HG03159 (cell line): ENCODE data around the gene POLDIP3.
A peak's percentile ranks its signal among the peaks of the same experiment; 100 is the strongest.
"Not testable (repeated sequence)": the region's sequence is repeated elsewhere in the genome, so short reads cannot be mapped to it uniquely, and the experiment has no call there.

ENCODE experiments used
- ATAC-seq: cut with Tn5 transposase; IDR thresholded peaks from one replicate; pipeline ENCODE4 v1.9.1; 2021; ENCODE audit warnings: mild to moderate bottlenecking, moderate library complexity; ENCODE audit not compliant: unreplicated experiment

The POLDIP3 gene

DNA sequence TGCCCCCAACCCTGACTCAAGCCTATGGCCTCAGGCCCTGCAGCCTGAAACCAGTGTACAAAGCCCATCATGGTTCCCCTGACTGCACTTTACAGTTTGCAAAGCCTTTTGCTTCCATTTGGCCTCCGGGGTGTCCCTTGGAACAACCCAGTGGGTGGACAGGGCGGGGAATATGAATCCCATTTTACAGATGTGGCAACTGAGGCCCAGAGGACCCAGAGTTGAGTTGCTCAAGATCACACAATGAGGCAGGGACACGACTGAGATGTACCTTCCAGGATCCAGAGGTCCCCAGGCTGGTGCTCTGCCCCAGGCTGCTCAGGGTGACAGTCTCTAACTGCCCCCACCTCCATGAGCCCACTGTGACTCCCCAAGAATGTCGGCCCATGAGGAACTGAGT, 5.4 kb upstream of the POLDIP3 start:
- ATAC-seq, result no peak

GRCh38 chr22:42619261-42620063, 4.8 kb upstream of the POLDIP3 start:
- no peak for ATAC-seq

GRCh38 chr22:42617155-42617983, 2.7 kb upstream of the POLDIP3 start:
- no peak for ATAC-seq

DNA sequence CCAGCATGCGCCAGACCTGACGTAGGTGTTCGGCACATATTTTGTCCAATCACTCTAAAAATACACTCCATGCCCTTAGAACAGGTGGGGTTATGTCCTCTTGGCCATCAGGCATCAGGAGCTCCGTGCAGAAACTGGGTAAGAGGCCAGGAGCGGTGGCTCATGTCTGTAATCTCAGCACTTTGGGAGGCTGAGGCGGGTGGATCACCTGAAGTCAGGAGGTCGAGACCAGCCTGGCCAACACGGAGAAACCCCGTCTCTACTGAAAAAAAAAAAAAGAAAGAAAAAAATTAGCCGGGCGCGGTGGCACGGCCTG, 1.1 kb upstream of the POLDIP3 start:
- peak; percentile 0 for ATAC-seq

DNA sequence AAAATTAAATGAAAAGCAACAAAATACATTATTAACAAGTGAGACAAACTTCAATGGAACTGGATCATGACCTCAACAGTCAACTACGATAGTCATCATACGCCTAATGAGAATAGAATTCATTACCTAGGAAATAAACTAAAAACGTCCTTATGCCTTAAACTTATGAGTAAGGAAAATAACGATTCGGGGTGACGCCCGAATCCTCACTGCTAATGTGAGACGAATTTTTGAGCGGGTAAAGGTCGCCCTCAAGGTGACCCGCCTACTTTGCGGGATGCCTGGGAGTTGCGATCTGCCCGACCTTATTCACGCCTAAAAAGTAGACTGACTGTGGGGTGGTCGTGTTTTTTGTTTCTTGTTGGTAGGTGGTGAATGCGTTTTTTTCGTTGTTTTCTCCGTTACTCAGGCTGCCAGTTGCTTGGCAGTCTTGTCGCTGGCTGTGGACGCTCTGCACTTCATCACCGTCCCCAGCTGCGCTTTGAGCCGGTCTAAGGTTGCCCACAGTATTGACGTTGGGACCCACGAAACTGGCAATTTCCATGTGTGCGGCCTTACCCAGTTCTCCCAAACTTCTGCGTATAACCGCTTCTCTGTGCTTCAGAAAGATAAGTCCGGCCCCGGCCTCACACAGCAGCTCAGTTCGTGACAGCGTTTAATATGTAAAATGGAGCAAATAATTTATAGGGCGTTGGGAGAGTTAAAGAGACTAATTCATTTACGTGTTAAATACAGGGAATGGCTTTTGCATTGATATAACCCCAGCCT, 593 bp upstream of the POLDIP3 start:
- ATAC-seq, result peak; percentile 54

- ATAC-seq, result no peak
These were observed 796 bp downstream of the POLDIP3 start for GRCh38 chr22:42613872-42614301.

- no peak for ATAC-seq
These were observed 2.3 kb downstream of the POLDIP3 start for GRCh38 chr22:42612336-42612735.

DNA sequence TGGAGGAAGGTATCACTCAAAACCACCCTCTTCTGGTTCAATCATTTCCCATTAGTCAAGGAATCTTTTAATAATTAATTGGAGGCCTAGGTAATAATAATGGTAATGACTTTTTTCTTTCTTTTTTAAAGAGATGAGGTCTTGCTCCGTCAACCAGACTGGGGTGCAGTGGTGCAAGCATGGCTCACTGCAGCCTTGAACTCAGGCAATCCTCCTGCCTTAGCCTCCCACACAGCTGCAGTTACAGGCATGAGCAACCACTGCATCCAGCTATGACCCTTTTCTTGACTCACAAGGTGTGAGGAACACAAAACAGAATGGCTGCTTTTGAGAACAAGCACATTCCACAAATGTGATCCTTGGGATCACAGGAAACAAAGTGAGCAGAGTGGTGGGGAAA, 3.6 kb downstream of the POLDIP3 start:
- ATAC-seq, result no peak

DNA sequence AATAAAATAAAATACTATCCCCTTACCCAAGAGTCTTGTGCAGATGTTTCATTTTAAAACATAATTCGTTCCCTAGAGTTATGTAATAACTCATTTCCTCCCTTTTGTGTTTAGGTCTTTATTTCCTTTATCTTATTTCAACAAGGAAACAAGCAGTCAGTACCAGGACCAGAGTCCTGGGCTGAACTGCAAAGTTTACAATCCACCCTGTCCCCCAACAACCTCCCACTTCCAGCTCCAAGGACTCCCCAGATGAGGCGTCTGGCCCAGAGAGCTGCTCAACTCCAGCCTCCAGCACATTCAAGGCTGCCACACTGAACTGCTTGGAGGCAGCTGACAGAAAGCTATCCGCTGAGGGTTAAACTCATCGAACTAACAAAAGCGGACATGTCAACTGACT, 4.5 kb downstream of the POLDIP3 start:
- ATAC-seq, result no peak

- no peak for ATAC-seq
These were observed 5.8 kb downstream of the POLDIP3 start for GRCh38 chr22:42608823-42609361.

- no peak for ATAC-seq
These were observed 6.4 kb downstream of the POLDIP3 start for GRCh38 chr22:42608136-42608822.

GRCh38 chr22:42607641-42608040, 7.0 kb downstream of the POLDIP3 start:
- not testable (repeated sequence) for ATAC-seq

DNA sequence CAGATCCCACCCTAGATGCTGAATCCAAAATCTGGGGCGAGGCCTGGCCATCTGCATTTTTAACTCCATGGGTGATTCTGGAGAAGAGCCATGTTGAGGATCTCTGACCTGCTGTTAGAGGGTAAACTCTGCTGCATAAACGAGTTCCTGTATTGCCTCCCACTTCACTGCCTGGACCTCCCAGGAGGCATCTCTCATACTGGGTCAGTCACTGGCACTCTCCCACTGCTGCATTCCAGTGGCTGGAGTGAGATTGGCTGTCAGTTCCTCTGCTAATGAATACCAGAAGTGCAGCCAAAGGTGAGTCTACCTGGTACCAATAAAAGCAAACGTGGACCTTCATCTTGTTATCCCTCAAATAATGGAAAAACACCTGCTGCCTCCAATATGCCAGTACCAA, 10.3 kb downstream of the POLDIP3 start:
- ATAC-seq, result no peak

DNA sequence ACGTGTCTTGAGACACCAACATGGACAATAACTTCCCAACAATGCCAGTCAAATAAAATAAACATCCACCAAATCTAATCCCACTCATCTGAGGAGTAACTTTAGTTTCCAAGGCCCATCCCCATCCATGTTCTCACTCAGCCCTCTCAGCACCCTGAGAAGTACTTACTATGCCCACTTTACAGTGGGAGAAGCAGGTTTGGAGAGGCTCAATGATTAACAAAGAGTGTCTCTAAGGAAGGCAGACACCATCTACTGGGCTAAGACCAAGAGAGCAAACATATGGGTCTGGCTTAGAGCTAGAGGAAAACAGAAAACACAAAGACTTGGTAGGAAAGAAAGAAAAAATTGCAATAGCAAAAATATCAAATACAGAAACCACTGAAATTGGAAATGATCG, 11.3 kb downstream of the POLDIP3 start:
- ATAC-seq, result no peak

- no peak for ATAC-seq
These were observed 12.2 kb downstream of the POLDIP3 start for GRCh38 chr22:42602470-42602869.

GRCh38 chr22:42601879-42602465, 12.7 kb downstream of the POLDIP3 start:
- no peak for ATAC-seq

- no peak for ATAC-seq
These were observed 17.7 kb downstream of the POLDIP3 start for GRCh38 chr22:42596863-42597530.

DNA sequence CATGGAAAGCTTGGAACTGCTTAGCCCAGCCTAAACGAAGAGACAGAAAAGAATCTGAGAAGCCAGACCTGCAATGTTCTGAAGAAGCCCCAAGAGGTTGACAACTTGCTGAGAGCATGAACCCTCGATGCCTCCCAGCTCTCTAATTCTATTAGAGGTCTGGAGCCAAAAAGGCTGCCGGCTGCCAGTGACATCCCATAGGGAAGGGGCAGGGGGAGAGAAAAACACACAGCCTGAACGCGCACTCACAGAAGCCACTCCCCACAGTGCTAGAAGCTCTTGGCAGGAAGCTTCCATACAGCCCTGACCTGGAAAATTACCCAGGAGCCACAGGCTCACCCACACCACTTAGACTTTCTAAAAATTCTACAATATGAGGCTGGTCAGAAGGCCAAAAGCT, 18.3 kb downstream of the POLDIP3 start:
- ATAC-seq, result no peak

- ATAC-seq, result no peak
These were observed 19.2 kb downstream of the POLDIP3 start for GRCh38 chr22:42595434-42595833.

GRCh38 chr22:42591987-42592386, 22.7 kb downstream of the POLDIP3 start:
- ATAC-seq, result no peak
